Neuron (in vitro differentiated cells): ENCODE data around the gene GLP2R.
"Not testable (repeated sequence)": the region's sequence is repeated elsewhere in the genome, so short reads cannot be mapped to it uniquely, and the experiment has no call there.

Experiments used
- H2AFZ ChIP-seq: one replicate; pipeline ENCODE4 v1.6.1; 2013; ENCODE audit warnings: low read depth, mild to moderate bottlenecking, inconsistent platforms, low read length, moderate library complexity
- H3K27me3 ChIP-seq: one replicate; pipeline ENCODE4 v1.6.1; 2013; ENCODE audit warnings: low read length; ENCODE audit not compliant: insufficient read depth
- H3K36me3 ChIP-seq: one replicate; pipeline ENCODE4 v1.6.1; 2013; ENCODE audit warnings: low read length; ENCODE audit not compliant: insufficient read depth
- H3K4me1 ChIP-seq: one replicate; pipeline ENCODE4 v1.6.1; 2013; ENCODE audit warnings: low read length; ENCODE audit not compliant: insufficient read depth
- H3K4me3 ChIP-seq: 2 replicates; pipeline ENCODE4 v1.5.1; 2013; ENCODE audit warnings: mild to moderate bottlenecking, low read length, moderate library complexity
- H3K9me3 ChIP-seq: one replicate; pipeline ENCODE4 v1.6.1; 2013; ENCODE audit warnings: low read length

The GLP2R gene

DNA sequence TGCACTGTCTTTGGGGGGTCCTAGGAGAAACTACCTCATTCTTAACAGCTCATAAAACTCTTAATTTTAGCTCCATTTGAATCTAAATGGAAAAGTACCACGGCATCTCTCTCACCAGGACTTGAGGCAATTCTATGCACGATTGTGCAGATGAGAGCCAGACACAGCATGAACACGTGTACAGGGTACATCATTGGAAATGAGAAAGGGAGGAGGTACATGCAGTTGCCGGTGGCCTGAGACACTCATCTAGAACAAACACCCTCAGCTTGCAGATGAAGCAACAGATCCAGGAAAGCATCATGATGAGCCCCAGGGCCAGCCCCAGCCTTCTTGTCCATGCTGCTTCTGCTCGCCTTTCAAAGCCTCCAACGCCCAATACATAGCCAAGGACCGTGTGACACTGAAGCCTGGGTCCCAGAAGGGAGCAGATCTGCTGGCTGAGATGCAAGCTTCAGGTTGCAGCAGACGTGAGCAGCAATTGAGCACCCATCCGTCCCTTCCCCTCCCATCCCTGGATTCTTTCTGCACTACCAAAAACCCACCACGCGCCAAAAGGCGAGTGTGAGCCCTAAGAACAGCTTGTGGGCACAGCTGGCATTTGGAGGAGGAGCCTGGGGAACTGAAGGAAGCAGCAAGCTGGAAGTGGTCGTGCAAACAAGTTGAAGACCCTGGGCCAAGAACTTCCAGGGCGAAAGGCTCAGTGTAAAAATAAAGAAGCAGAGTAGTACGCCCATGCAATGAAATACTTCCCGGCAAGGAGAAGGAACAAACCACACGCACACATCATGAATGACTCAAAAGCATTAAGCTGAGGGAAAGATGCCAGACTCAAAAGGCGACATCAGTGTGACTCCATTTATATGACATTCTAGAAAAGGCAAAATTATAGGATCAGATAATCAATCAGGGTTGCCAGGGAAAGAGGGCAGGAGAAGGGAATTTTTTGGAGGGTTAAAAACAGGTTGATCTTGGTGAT, 86.7 kb downstream of the GLP2R start:
- no peaks in the 10 kb centered on the region for H3K36me3 ChIP-seq

GRCh38 chr17:9913476-9913875, 87.8 kb downstream of the GLP2R start:
- Histone ChIP-seq H3K4me1 (no peaks in the 10 kb centered on the region), H3K4me3 (no peak overlapping the region), H3K27me3 (no peaks in the 10 kb centered on the region), H3K36me3 (no peaks in the 10 kb centered on the region), H2AFZ (no peak overlapping the region), H3K9me3 (no peaks in the 10 kb centered on the region)

More for the DNA sequence above, 86.7 kb downstream of the GLP2R start:
- Histone ChIP-seq H2AFZ (no peak overlapping the region), H3K4me1 (no peaks in the 10 kb centered on the region), H3K27me3 (no peaks in the 10 kb centered on the region), H3K9me3 (no peaks in the 10 kb centered on the region), H3K4me3 (no peak overlapping the region)

DNA sequence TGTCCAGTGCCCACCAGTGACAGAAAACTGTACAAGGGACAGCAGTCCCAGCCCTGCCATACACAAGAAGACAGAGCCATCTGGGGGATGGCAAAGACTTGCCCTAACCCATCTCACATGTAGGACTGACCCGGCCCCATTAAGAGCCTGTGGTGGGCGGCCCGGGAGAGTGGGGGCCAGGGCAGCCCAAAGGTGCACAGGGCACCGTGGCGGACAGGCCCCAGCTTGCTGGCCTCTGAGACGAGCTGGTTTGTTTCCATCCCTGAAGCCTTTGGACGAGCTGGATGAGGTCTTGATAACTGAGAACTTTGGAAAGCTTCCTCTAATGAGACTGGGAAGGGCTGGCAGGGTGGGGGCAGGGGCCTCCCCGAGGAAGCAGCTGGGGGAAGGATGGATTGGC, 90.4 kb downstream of the GLP2R start:
- Histone ChIP-seq H2AFZ (no peak overlapping the region), H3K4me3 (no peak overlapping the region), H3K36me3 (no peaks in the 10 kb centered on the region), H3K9me3 (no peaks in the 10 kb centered on the region), H3K27me3 (no peaks in the 10 kb centered on the region), H3K4me1 (no peaks in the 10 kb centered on the region)

GRCh38 chr17:9917131-9917530, 91.4 kb downstream of the GLP2R start:
- no peaks in the 10 kb centered on the region for H3K36me3 ChIP-seq
- H3K4me3 ChIP-seq, result no peak overlapping the region
- H3K9me3 ChIP-seq, result no peaks in the 10 kb centered on the region
- H3K27me3 ChIP-seq, result no peaks in the 10 kb centered on the region
- no peaks in the 10 kb centered on the region for H3K4me1 ChIP-seq
- no peak overlapping the region for H2AFZ ChIP-seq

DNA sequence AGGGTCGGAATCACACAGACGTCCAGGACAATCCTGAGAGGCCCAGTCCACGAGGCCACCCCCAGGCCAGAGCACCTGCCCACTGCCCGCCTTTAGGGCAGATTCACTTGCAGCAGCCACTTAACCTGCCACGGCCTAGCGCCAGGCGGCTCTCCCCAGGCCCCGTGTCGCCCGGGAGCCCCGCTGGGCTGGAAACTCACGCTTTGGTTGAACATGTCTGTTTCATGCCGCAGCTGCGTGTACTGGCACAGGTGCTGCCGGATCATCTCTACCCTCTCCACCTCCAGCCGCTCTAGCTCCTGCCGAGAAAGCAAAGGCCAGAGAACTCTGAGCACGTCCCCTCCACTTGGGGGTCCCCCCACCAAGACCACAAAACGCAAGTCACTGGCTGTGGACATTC, 92.1 kb downstream of the GLP2R start:
- no peaks in the 10 kb centered on the region for H3K27me3 ChIP-seq

DNA sequence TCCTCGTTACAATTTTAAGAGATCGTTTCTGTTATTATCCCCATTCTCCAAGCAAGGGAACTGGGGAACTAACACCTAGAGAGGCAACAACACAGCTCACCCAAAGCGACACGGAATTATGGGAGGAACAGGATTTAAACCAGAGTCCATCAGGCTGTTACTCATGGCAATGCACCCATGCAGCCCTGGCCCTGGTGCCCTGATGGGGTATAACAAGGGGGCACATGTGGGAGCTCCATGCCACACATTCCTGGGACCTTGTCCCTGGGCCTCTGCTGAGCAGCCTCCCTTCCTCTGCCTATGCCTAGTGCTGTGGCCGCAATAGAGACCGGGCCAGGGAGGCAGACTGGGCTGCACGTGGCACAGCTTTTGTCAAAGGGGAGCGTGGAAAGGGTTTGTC, 92.6 kb downstream of the GLP2R start:
- no peaks in the 10 kb centered on the region for H3K9me3 ChIP-seq
- no peaks in the 10 kb centered on the region for H3K4me1 ChIP-seq
- no peak overlapping the region for H3K4me3 ChIP-seq
- no peaks in the 10 kb centered on the region for H3K27me3 ChIP-seq
- H2AFZ ChIP-seq, result no peak overlapping the region
- H3K36me3 ChIP-seq, result no peaks in the 10 kb centered on the region

More for the DNA sequence above, 92.1 kb downstream of the GLP2R start:
- Histone ChIP-seq H3K4me1 (no peaks in the 10 kb centered on the region), H2AFZ (no peak overlapping the region), H3K9me3 (no peaks in the 10 kb centered on the region), H3K36me3 (no peaks in the 10 kb centered on the region), H3K4me3 (no peak overlapping the region)

DNA sequence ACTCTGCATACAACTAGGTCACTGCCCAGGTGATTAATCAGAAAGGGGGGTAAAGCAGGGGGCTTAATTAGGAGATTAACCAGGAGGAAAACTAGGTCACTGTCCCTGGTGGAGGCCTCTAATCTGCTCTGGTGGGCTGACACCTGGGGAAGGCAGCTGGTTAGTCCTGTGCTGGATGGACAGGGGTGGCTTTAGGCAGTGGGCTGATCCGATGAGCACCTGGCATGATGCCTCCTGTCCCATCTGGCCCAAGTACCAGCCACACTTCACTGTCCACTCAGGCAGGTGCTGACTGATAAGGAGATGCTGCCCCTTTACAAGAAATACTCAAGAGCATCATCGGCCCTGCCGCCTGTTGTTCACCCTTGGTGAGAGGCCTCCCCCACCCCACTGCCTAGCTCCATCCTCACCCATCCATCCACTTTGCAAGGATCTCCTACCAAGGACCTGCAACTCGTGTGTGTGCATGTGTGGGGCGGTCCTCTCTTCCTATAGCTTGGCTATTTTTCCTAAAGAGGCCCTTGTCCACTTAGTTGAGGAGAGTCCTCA, 93.2 kb downstream of the GLP2R start:
- Histone ChIP-seq H3K9me3 (no peaks in the 10 kb centered on the region), H2AFZ (no peak overlapping the region), H3K27me3 (no peaks in the 10 kb centered on the region), H3K4me3 (no peak overlapping the region), H3K4me1 (no peaks in the 10 kb centered on the region), H3K36me3 (no peaks in the 10 kb centered on the region)

- not testable (repeated sequence) for H3K27me3 ChIP-seq, H3K36me3 ChIP-seq, H3K4me1 ChIP-seq, H2AFZ ChIP-seq, H3K4me3 ChIP-seq, H3K9me3 ChIP-seq
Measured at GRCh38 chr17:9921216-9921615, 95.5 kb downstream of the GLP2R start.

DNA sequence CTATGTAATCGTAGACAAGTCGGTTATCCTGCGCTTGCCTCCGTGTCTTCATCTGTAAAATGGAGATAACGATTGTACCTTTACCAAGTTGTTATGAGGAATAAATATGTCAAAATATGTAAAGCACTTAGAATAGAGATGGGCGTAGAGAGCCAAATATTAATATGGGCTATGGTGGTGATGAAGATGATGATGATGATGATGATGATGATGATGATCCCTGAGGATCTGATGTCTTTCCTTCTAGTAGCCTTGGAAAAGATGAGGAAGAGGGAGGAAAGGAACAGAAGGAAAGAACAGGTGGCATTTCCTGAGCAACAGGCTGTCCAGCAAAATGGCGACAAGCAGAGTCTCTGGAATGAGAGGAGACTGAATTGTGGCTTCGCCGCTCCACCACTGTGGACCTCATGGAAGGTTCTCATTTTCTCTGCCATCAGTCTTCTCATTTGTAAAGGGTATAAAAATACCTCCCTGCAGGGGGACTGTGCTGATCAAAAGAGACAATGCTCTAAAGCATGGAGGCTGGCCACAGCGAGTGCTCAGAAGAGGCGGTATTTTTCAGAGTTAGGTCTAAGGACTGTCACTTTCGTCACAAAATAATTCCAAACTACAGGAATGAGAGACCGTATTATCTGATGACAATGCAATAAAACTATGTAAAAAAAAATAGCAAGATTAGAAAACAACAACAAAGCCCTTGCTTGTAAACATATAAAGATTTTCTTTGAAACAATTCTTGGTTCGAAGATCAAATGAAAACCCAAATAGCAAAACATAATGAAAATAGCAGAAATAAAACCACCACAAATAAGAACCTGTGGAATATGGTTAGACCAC, 96.5 kb downstream of the GLP2R start:
- Histone ChIP-seq H3K27me3 (no peaks in the 10 kb centered on the region), H3K4me1 (no peaks in the 10 kb centered on the region), H3K4me3 (no peak overlapping the region), H3K9me3 (no peaks in the 10 kb centered on the region), H3K36me3 (no peaks in the 10 kb centered on the region), H2AFZ (no peak overlapping the region)

DNA sequence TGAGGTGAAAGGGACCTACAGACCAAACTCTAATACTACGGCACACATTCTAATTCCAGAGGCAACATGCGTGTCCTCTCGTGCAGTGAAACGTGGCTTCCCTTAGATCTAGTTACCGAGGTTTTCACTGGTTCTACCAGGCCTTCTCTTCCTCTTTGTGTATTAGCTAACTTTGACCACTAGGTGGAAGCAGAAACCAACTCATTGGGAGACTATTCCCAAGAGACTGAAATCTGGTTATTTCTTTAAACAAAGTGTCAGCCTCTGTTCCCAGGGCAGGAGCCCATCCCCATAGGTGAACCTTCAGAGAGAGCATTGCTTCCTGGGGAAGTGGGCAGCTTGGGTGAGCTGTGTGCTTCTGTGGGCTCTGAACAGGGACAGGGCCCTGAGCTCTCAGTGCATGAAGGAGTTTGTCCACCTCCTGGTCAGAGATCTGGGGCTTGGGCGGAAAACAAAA, 99.0 kb downstream of the GLP2R start:
- H3K9me3 ChIP-seq, result no peaks in the 10 kb centered on the region
- H3K4me1 ChIP-seq, result no peaks in the 10 kb centered on the region
- no peaks in the 10 kb centered on the region for H3K36me3 ChIP-seq
- no peak overlapping the region for H3K4me3 ChIP-seq
- no peaks in the 10 kb centered on the region for H3K27me3 ChIP-seq
- no peak overlapping the region for H2AFZ ChIP-seq

DNA sequence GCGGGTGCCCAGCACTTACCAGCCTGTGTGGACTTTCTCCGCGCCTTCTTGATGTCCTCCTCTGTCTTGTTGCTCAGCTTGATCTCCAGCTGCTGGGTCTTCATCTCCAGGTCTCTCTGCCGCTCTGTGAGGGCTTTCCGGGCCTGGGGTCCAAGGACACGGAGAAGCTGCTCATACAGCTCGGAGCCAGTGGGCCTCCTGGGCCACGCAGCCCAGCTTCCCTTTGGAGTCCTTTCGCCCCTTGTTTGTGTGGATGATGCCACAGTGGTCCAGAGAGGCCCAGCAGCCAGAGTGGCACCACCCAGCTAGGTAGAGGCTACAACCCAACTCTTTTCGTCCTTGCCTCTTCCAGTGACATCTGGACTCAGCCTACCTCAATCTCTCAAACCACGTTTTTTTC, 99.7 kb downstream of the GLP2R start:
- H3K36me3 ChIP-seq, result no peaks in the 10 kb centered on the region
- no peaks in the 10 kb centered on the region for H3K27me3 ChIP-seq
- no peak overlapping the region for H3K4me3 ChIP-seq
- H3K9me3 ChIP-seq, result no peaks in the 10 kb centered on the region
- no peak overlapping the region for H2AFZ ChIP-seq
- H3K4me1 ChIP-seq, result no peaks in the 10 kb centered on the region

DNA sequence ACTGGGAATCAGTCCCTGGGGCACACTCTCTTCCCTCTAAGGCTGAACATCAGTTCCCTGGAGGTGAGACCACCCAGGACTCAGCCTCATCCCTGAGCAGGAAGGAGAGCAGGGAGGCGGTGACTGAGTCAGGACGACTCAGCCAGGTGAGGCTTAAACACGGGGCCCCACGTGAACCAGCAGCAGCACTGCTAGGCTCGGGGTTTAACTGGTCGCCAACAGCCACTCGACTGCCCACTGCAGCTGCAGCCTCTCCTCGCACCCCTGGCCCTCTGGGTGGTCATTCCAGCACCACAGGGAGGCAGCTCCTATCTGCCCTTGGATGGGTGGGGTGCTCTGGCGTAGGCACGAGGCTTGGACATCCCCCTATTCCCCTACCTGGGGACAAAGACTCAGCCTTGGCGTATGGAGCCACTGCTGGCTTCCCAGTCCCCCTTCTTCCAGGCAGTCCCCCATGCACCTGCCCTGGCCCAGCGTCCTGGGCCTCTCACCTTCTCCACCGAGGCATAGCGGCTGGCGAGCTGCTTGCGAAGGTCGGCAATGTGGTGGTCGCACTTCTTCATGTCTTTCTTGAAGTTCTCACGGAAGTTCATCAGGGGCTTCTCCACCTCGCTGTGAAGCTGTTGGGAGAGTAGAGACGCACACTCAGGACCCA, 100.6 kb downstream of the GLP2R start:
- no peaks in the 10 kb centered on the region for H3K9me3 ChIP-seq
- no peak overlapping the region for H3K4me3 ChIP-seq
- H3K4me1 ChIP-seq, result no peaks in the 10 kb centered on the region
- no peak overlapping the region for H2AFZ ChIP-seq
- no peaks in the 10 kb centered on the region for H3K36me3 ChIP-seq
- H3K27me3 ChIP-seq, result no peaks in the 10 kb centered on the region
